ENCODE data around the gene MGAT1. TPM values are rescaled to one million over a fixed set of nuclear protein-coding genes. Genes with fewer than 3 reads are reported as not detected.
"Not testable (repeated sequence)": the region's sequence is repeated elsewhere in the genome, so short reads cannot be mapped to it uniquely, and the experiment has no call there.

The MGAT1 gene
- total and polyA plus RNA-seq, 8 donors: 52.8 to 656 (median 66.4) TPM

DNA sequence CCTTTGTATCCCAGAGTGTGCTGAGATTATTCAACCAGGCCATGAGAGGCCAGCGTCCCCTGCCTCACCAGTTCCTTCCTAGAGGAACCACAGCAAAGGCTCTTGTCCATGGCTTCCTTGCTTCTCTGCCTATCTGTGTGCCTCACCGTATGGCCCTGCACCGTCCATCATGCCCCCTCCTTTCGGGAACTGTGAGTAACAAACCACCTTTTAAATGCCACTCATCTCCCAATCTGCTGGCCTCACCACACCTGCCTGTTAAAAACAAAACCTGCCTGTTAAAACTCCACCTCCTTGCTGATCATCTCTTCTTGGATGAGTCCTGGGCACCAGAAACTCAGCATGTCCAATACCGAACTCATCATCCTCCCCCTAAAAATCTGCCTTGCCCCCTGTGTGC is 58.4 kb downstream of the MGAT1 start:
- TF ChIP-seq, protein P1, sequence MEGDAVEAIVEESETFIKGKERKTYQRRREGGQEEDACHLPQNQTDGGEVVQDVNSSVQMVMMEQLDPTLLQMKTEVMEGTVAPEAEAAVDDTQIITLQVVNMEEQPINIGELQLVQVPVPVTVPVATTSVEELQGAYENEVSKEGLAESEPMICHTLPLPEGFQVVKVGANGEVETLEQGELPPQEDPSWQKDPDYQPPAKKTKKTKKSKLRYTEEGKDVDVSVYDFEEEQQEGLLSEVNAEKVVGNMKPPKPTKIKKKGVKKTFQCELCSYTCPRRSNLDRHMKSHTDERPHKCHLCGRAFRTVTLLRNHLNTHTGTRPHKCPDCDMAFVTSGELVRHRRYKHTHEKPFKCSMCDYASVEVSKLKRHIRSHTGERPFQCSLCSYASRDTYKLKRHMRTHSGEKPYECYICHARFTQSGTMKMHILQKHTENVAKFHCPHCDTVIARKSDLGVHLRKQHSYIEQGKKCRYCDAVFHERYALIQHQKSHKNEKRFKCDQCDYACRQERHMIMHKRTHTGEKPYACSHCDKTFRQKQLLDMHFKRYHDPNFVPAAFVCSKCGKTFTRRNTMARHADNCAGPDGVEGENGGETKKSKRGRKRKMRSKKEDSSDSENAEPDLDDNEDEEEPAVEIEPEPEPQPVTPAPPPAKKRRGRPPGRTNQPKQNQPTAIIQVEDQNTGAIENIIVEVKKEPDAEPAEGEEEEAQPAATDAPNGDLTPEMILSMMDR (IDR thresholded peaks at IDR 0.05): no peak
- TF ChIP-seq POLR2AphosphoS5 (IDR thresholded peaks at IDR 0.05) (no peak), EP300 (IDR thresholded peaks at IDR 0.05) (no peak), POLR2A (IDR thresholded peaks at IDR 0.05) (no peak)
- no peak for DNase-seq
- 54 to 78% (median 73%) methylated on average over 5 of the region's 5 CpGs for WGBS, 5 donors
- intact Hi-C loops (cut with DNase I; ENCODE audit: low total_unique reads): no loop called here
- Histone ChIP-seq H3K27me3 (peaks cover 0 to 35% (median 16%) of the 10 kb centered on the region in 3 donors), H3K4me1 (no peaks in the 10 kb centered on the region), H3K9me3 (no peaks in the 10 kb centered on the region), H3K27ac (no peak overlapping the region), H3K4me3 (no peak overlapping the region), H3K36me3 (no peaks in the 10 kb centered on the region)

DNA sequence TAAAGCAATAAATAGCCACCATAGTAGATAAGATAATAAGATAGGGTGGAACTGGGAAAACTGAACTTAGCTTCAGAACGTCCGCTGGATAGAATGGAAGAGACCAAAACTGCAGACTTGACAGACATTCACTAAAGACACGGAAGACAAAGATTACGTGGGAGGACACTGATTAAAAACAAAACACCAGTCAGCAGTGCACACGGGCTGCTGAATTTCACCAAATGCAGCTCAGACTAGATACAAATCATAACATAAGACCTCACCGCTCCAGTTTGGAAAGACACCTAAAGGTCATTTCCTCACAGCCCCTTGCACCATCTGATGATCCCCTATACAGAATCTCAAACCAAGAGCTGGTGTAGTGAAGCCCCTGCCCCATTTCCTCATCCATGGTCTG is 59.9 kb downstream of the MGAT1 start:
- Histone ChIP-seq H3K9me3 (no peaks in the 10 kb centered on the region), H3K36me3 (no peaks in the 10 kb centered on the region), H3K27me3 (peaks cover 0 to 50% (median 21%) of the 10 kb centered on the region in 3 donors), H3K27ac (no peak overlapping the region), H3K4me1 (no peaks in the 10 kb centered on the region), H3K4me3 (no peak overlapping the region)
- no peak for DNase-seq
- intact Hi-C loops (cut with DNase I; ENCODE audit: low total_unique reads): no loop called here
- WGBS, 5 donors: 68 to 76% (median 75%) methylated on average over 6 of the region's 6 CpGs
- TF ChIP-seq EP300 (IDR thresholded peaks at IDR 0.05) (no peak), POLR2AphosphoS5 (IDR thresholded peaks at IDR 0.05) (no peak), POLR2A (IDR thresholded peaks at IDR 0.05) (no peak)
- TF ChIP-seq, protein P1 (IDR thresholded peaks at IDR 0.05): no peak

DNA sequence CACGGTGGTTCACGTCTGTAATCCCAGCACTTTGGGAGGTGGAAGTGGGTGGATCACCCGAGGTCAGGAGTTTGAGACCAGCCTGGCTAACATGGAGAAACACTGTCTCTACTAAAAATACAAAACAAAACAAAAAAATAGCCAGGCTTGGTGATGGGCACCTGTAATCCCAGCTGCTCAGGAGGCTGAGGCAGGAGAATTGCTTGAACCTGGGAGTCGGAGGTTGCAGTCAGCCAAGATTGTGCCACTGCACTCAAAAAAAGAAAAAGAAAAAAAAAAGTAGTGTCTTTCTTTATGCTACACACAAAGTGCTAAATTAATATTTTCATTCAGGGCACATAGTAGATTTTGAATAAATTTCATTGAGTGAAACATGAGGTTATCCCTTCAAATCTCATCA is 61.7 kb downstream of the MGAT1 start:
- peaks cover 0 to 56% (median 15%) of the 10 kb centered on the region in 3 donors for H3K27me3 ChIP-seq
- 51 to 68% (median 59%) methylated on average over 4 of the region's 4 CpGs for WGBS, 5 donors
- intact Hi-C loops (cut with DNase I; ENCODE audit: low total_unique reads); H3K4me1 ChIP-seq; H3K4me3 ChIP-seq; H3K9me3 ChIP-seq; DNase-seq; H3K36me3 ChIP-seq; H3K27ac ChIP-seq: not testable (repeated sequence)

DNA sequence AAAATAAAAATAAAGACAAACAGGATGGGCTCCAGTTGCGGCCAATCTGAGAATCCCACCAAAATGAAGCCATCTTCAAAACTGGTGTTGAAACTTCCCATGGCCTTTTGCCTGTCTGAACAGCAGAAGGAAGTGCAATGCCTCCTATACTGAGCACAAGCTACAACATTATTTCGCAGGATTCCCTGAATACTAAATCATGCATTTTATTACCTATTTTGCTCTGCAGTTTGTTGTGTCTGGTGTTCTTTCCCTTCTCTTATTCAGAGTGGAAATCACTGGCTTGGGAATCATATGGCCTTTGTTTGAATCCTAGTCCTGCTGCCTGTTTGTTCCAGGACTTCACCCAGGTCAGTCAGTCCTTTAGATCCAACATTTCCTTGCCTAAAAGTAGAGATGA is 62.6 kb downstream of the MGAT1 start, which contains the start of gene OR2Y1:
Gene OR2Y1 (minus strand): TSS at position 101 of the 400 bp plus-strand sequence. CDS start 0 bp downstream, at position 101.
- peaks cover 0 to 48% (median 5%) of the 10 kb centered on the region in 3 donors for H3K27me3 ChIP-seq
- no peak within 1 kb of the TSS for H3K27ac ChIP-seq
- intact Hi-C loops (cut with DNase I; ENCODE audit: low total_unique reads): no loop called here
- TF ChIP-seq POLR2A (IDR thresholded peaks at IDR 0.05) (no peak), EP300 (IDR thresholded peaks at IDR 0.05) (no peak), POLR2AphosphoS5 (IDR thresholded peaks at IDR 0.05) (no peak)
- TF ChIP-seq, protein P1 (IDR thresholded peaks at IDR 0.05): no peak
- no peak for DNase-seq
- no peaks in the 10 kb centered on the region for H3K4me1 ChIP-seq
- H3K36me3 ChIP-seq: no peaks in the 10 kb centered on the region
- no peak within 1 kb of the TSS for H3K4me3 ChIP-seq
- no peaks in the 10 kb centered on the region for H3K9me3 ChIP-seq
- WGBS, 5 donors: 82 to 96% (median 91%) methylated on average over 2 of the region's 2 CpGs

DNA sequence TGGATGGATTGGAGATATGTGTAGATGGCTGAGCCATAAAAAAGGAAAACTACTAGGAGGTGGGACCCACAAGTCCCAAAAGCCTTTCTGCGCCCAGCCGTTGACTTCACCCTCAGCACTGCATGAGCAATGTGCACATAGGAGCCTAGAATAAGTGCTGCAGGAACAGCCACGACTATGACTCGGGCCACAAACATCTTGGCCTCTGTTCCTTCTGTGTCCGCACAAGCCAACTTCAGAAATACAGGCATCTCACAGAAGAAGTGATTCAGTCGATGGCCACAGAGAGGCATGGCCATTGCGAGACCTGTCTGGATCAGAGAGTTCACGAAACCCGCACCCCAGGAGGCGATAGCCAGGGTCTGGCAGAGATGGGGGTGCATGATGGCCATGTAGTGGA is 63.3 kb downstream of the MGAT1 start:
- intact Hi-C loops (cut with DNase I; ENCODE audit: low total_unique reads): no loop called here
- no peak overlapping the region for H3K4me3 ChIP-seq
- TF ChIP-seq POLR2AphosphoS5 (IDR thresholded peaks at IDR 0.05) (no peak), POLR2A (IDR thresholded peaks at IDR 0.05) (no peak), EP300 (IDR thresholded peaks at IDR 0.05) (no peak)
- TF ChIP-seq, protein P1 (IDR thresholded peaks at IDR 0.05): no peak

More for the DNA sequence above, 63.3 kb downstream of the MGAT1 start:
- no peak for DNase-seq
- Histone ChIP-seq H3K4me1 (no peaks in the 10 kb centered on the region), H3K36me3 (no peaks in the 10 kb centered on the region), H3K27me3 (peaks cover 0 to 43% (median 4%) of the 10 kb centered on the region in 3 donors), H3K9me3 (no peaks in the 10 kb centered on the region), H3K27ac (no peak overlapping the region)
- WGBS, 5 donors: 88 to 96% (median 92%) methylated on average over 7 to 10 of the region's 10 CpGs

All from stomach (tissue), 9 donors.